Calu3 (cell line): Measurements from ENCODE around the gene TNPO2. TPM values are rescaled to one million over a fixed set of nuclear protein-coding genes. Genes with fewer than 3 reads are reported as not detected.

ENCODE experiments used
- BruUV-seq: library from RNA; stranded (reverse); fragments of 400-500 nt; replicated peaks from 2 replicates; lab custom pipeline; 2021; lab: Mats Ljungman, UMichigan
- CTCF ChIA-PET: fragments of 300-600 bp; sonication (Branson Sonifier 250); formaldehyde crosslinking; loops from one replicate; lab custom pipeline; 2022; ENCODE audit warnings: antibody characterized with exemption; lab: Charles Lee
- DNase-seq: peaks from one replicate; pipeline ENCODE4 v3.0.0; 2022
- H3K27ac Mint-ChIP-seq: one replicate; pipeline ENCODE4 v1.8.0; 2022; ENCODE audit warnings: mixed read lengths; ENCODE audit not compliant: unreplicated experiment
- H3K27me3 Mint-ChIP-seq: one replicate; pipeline ENCODE4 v1.8.0; 2022; ENCODE audit warnings: mixed read lengths; ENCODE audit not compliant: unreplicated experiment
- H3K36me3 Mint-ChIP-seq: one replicate; pipeline ENCODE4 v1.8.0; 2022; ENCODE audit warnings: mild to moderate bottlenecking, moderate library complexity, mixed read lengths; ENCODE audit not compliant: insufficient read depth, unreplicated experiment
- H3K4me1 Mint-ChIP-seq: one replicate; pipeline ENCODE4 v1.8.0; 2022; ENCODE audit warnings: mild to moderate bottlenecking, low read depth, mixed read lengths; ENCODE audit not compliant: unreplicated experiment
- H3K4me3 Mint-ChIP-seq: one replicate; pipeline ENCODE4 v1.8.0; 2022; ENCODE audit warnings: mild to moderate bottlenecking, low read depth, moderate library complexity, mixed read lengths; ENCODE audit not compliant: unreplicated experiment
- H3K9me3 Mint-ChIP-seq: one replicate; pipeline ENCODE4 v1.8.0; 2022; ENCODE audit warnings: low read depth, mixed read lengths; ENCODE audit not compliant: unreplicated experiment
- intact Hi-C: fragments of 100-400 bp; cut with micrococcal nuclease; formaldehyde crosslinking; loops from one replicate; pipeline ENCODE4 v1.10.0; 2022; ENCODE audit not compliant: unreplicated experiment
- total RNA-seq: library from RNA; stranded (reverse); gene quantifications from 2 replicates; pipeline ENCODE4 v1.2.3, GENCODE V29; 2022
- TF ChIP-seq, protein P1 (sequence below): fragments of 200-600 bp; IDR thresholded peaks from one replicate; pipeline ENCODE4 v1.8.0; 2022; ENCODE audit warnings: antibody characterized with exemption; ENCODE audit not compliant: unreplicated experiment

The TNPO2 gene
- total RNA-seq, 1 experiment from 2014 or later, result 67.0 TPM

- BruUV-seq, result no TSS peak
- no peak for DNase-seq
These were observed 58.5 kb downstream of the TNPO2 start for GRCh38 chr19:12665281-12665573.

GRCh38 chr19:12664406-12665280, 59.1 kb downstream of the TNPO2 start:
- CTCF ChIA-PET, result no interaction called here
- H3K27ac Mint-ChIP-seq, result no peak overlapping the region

More at GRCh38 chr19:12665281-12665573, 58.5 kb downstream of the TNPO2 start:
- Mint-ChIP-seq H3K36me3 (peaks cover 47% of the 10 kb centered on the region), H3K4me1 (no peaks in the 10 kb centered on the region), H3K27ac (no peak overlapping the region), H3K27me3 (no peaks in the 10 kb centered on the region), H3K9me3 (no peaks in the 10 kb centered on the region), H3K4me3 (no peak overlapping the region)
- TF ChIP-seq, protein P1, sequence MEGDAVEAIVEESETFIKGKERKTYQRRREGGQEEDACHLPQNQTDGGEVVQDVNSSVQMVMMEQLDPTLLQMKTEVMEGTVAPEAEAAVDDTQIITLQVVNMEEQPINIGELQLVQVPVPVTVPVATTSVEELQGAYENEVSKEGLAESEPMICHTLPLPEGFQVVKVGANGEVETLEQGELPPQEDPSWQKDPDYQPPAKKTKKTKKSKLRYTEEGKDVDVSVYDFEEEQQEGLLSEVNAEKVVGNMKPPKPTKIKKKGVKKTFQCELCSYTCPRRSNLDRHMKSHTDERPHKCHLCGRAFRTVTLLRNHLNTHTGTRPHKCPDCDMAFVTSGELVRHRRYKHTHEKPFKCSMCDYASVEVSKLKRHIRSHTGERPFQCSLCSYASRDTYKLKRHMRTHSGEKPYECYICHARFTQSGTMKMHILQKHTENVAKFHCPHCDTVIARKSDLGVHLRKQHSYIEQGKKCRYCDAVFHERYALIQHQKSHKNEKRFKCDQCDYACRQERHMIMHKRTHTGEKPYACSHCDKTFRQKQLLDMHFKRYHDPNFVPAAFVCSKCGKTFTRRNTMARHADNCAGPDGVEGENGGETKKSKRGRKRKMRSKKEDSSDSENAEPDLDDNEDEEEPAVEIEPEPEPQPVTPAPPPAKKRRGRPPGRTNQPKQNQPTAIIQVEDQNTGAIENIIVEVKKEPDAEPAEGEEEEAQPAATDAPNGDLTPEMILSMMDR, result no peak
- intact Hi-C loops, result loop anchor here (5.0 kb wide), 1 partner anchor 103 kb away; no protein-coding TSS in a partner anchor
- CTCF ChIA-PET, result no interaction called here

GRCh38 chr19:12660980-12661379, 62.8 kb downstream of the TNPO2 start:
- CTCF ChIA-PET, result interaction anchor here (0.6 kb wide), 1 partner anchor 38 kb away, joined by 5 read pairs; no protein-coding TSS in a partner anchor
- Mint-ChIP-seq H3K4me1 (no peaks in the 10 kb centered on the region), H3K9me3 (no peaks in the 10 kb centered on the region), H3K4me3 (no peak overlapping the region), H3K27ac (no peak overlapping the region), H3K27me3 (no peaks in the 10 kb centered on the region), H3K36me3 (peaks cover 28% of the 10 kb centered on the region)
- no peak for DNase-seq
- intact Hi-C loops, result no loop called here
- BruUV-seq, result no TSS peak
- TF ChIP-seq, protein P1, result no peak

More at GRCh38 chr19:12664406-12665280, 59.1 kb downstream of the TNPO2 start:
- H3K36me3 Mint-ChIP-seq, result peaks cover 41% of the 10 kb centered on the region
- H3K4me3 Mint-ChIP-seq, result no peak overlapping the region
- no peaks in the 10 kb centered on the region for H3K9me3 Mint-ChIP-seq
- BruUV-seq, result no TSS peak
- TF ChIP-seq, protein P1, result no peak
- H3K4me1 Mint-ChIP-seq, result no peaks in the 10 kb centered on the region
- no peaks in the 10 kb centered on the region for H3K27me3 Mint-ChIP-seq
- intact Hi-C loops, result loop anchor here (5.0 kb wide), 1 partner anchor 102 kb away; no protein-coding TSS in a partner anchor
- DNase-seq, result no peak

- H3K4me1 Mint-ChIP-seq, result no peaks in the 10 kb centered on the region
- peaks cover 35% of the 10 kb centered on the region for H3K36me3 Mint-ChIP-seq
- H3K4me3 Mint-ChIP-seq, result no peak overlapping the region
- CTCF ChIA-PET, result no interaction called here
- TF ChIP-seq, protein P1, result no peak
- no peak overlapping the region for H3K27ac Mint-ChIP-seq
- H3K27me3 Mint-ChIP-seq, result no peaks in the 10 kb centered on the region
- intact Hi-C loops, result no loop called here
- DNase-seq, result no peak
- H3K9me3 Mint-ChIP-seq, result no peaks in the 10 kb centered on the region
- no TSS peak for BruUV-seq
These were observed 65.8 kb downstream of the TNPO2 start for GRCh38 chr19:12657966-12658365.
